IPS-NIHi7 (cell line): Measurements from ENCODE around the gene S100A2.

ENCODE experiments used
- DNase-seq: peaks from one replicate; pipeline ENCODE4 v3.0.0; 2012; ENCODE audit warnings: mixed read lengths; ENCODE audit errors: extremely low spot score

Gene S100A2

GRCh38 chr1:153545067-153546055, 20.3 kb downstream of the S100A2 start, which contains the start of gene S100A4:
TSS of gene S100A4 (minus strand) at chr1:153545806. CDS start at chr1:153544794, 1,012 bp downstream.
- peak; percentile 94 for DNase-seq

GRCh38 chr1:153544453-153545066, 21.1 kb downstream of the S100A2 start:
- no peak for DNase-seq

- no peak for DNase-seq
Measured at GRCh38 chr1:153543736-153544135, 21.9 kb downstream of the S100A2 start.

- no peak for DNase-seq
Measured at GRCh38 chr1:153542956-153543711, 22.5 kb downstream of the S100A2 start.

GRCh38 chr1:153541641-153542590, 23.7 kb downstream of the S100A2 start:
- no peak for DNase-seq

- DNase-seq = no peak
Measured at GRCh38 chr1:153540394-153541361, 25.0 kb downstream of the S100A2 start, which contains the start of gene S100A5. TSS of gene S100A5 (minus strand) at chr1:153540934. CDS start at chr1:153540191, 743 bp downstream.

GRCh38 chr1:153539395-153540093, 26.1 kb downstream of the S100A2 start:
- DNase-seq = no peak

- DNase-seq = peak; percentile 81
Measured at GRCh38 chr1:153538315-153538821, 27.3 kb downstream of the S100A2 start.

- no peak for DNase-seq
Measured at GRCh38 chr1:153537376-153537730, 28.3 kb downstream of the S100A2 start.

- DNase-seq = peak; percentile 10
Measured at GRCh38 chr1:153536671-153537375, 28.8 kb downstream of the S100A2 start.

- peak; percentile 23 for DNase-seq
Measured at GRCh38 chr1:153536012-153536670, 29.5 kb downstream of the S100A2 start.

- peak; percentile 18 for DNase-seq
Measured at GRCh38 chr1:153535242-153536011, 30.2 kb downstream of the S100A2 start, which contains the start of gene S100A6. TSS of gene S100A6 (minus strand) at chr1:153535991. CDS start at chr1:153535339, 652 bp downstream.

GRCh38 chr1:153534925-153535241, 30.8 kb downstream of the S100A2 start:
- DNase-seq = no peak

GRCh38 chr1:153534226-153534924, 31.3 kb downstream of the S100A2 start:
- peak; percentile 5 for DNase-seq

- DNase-seq = peak; percentile 19
Measured at GRCh38 chr1:153533689-153534201, 31.9 kb downstream of the S100A2 start.
